ENCODE data around the gene USP22.

USP22 gene

GRCh38 chr17:20999044-20999573 lies 43.7 kb downstream of the USP22 start:
- peak overlapping the region; percentile 64 for H3K27ac ChIP-seq
- TF ChIP-seq ZFX (IDR thresholded peaks at IDR 0.05) (no peak), CTCF (conservative IDR thresholded peaks at IDR 0.05) (no peak)

- H3K27ac ChIP-seq: peak overlapping the region; percentile 64
- no peak for TF ChIP-seq ZFX (IDR thresholded peaks at IDR 0.05)
- TF ChIP-seq CTCF (conservative IDR thresholded peaks at IDR 0.05): no peak
Measured at GRCh38 chr17:20998571-20999043, 44.2 kb downstream of the USP22 start.

GRCh38 chr17:20997711-20998570 lies 44.9 kb downstream of the USP22 start:
- no peak overlapping the region for H3K27ac ChIP-seq
- no peak for TF ChIP-seq ZFX (IDR thresholded peaks at IDR 0.05)
- TF ChIP-seq CTCF (conservative IDR thresholded peaks at IDR 0.05): no peak

- H3K27ac ChIP-seq: no peak overlapping the region
- no peak for TF ChIP-seq ZFX (IDR thresholded peaks at IDR 0.05)
- TF ChIP-seq CTCF (conservative IDR thresholded peaks at IDR 0.05): no peak
Measured at GRCh38 chr17:20996724-20997615, 45.8 kb downstream of the USP22 start.

GRCh38 chr17:20995873-20996723 lies 46.7 kb downstream of the USP22 start:
- no peak for TF ChIP-seq CTCF (conservative IDR thresholded peaks at IDR 0.05)
- TF ChIP-seq ZFX (IDR thresholded peaks at IDR 0.05): no peak
- no peak overlapping the region for H3K27ac ChIP-seq

- no peak overlapping the region for H3K27ac ChIP-seq
- TF ChIP-seq CTCF (conservative IDR thresholded peaks at IDR 0.05): no peak
- no peak for TF ChIP-seq ZFX (IDR thresholded peaks at IDR 0.05)
Measured at GRCh38 chr17:20995164-20995872, 47.5 kb downstream of the USP22 start.

All from C4-2B (cell line).